HepG2 (cell line): ENCODE results near the gene UBASH3A. TPM values are rescaled to one million over a fixed set of nuclear protein-coding genes. Genes with fewer than 3 reads are reported as not detected.
A peak's percentile ranks its signal among the peaks of the same experiment; 100 is the strongest.

Experiments used
- ATF4 ChIP-seq, 2 experiments: fragments of 450-650 bp in 1 of 2; sonication (generic) in 1 of 2; formaldehyde crosslinking; IDR thresholded peaks; 2 replicates each; pipeline versions ENCODE4 v1.5.0 to v1.8.0; 2020 to 2022; ENCODE audit warnings: mild to moderate bottlenecking in 1 of 2, missing genetic modification reagents in 1 of 2
- FOXP4 ChIP-seq: sonication (generic); formaldehyde crosslinking; IDR thresholded peaks from 2 replicates; pipeline ENCODE4 v1.4.0; 2020; ENCODE audit warnings: missing genetic modification reagents
- IRF1 ChIP-seq: sonication (generic); formaldehyde crosslinking; IDR thresholded peaks from 2 replicates; pipeline ENCODE4 v1.4.0; 2020; ENCODE audit warnings: low read depth, mild to moderate bottlenecking, missing genetic modification reagents
- ISL2 ChIP-seq: sonication (generic); formaldehyde crosslinking; IDR thresholded peaks from 2 replicates; pipeline ENCODE4 v1.5.0; 2020; ENCODE audit warnings: missing genetic modification reagents
- MAFG ChIP-seq: sonication (generic); formaldehyde crosslinking; IDR thresholded peaks from 2 replicates; pipeline ENCODE4 v1.5.1; 2020; ENCODE audit warnings: mild to moderate bottlenecking, missing genetic modification reagents
- MEF2D ChIP-seq: sonication (generic); formaldehyde crosslinking; IDR thresholded peaks from 2 replicates; pipeline ENCODE4 v1.5.1; 2020; ENCODE audit warnings: mild to moderate bottlenecking, missing genetic modification reagents
- MTERF4 ChIP-seq: sonication (generic); formaldehyde crosslinking; IDR thresholded peaks from 2 replicates; pipeline ENCODE4 v1.8.0; 2023; ENCODE audit warnings: mild to moderate bottlenecking, missing genetic modification reagents
- MTF2 ChIP-seq: sonication (generic); formaldehyde crosslinking; IDR thresholded peaks from 2 replicates; pipeline ENCODE4 v1.5.0; 2020; ENCODE audit warnings: missing genetic modification reagents, borderline replicate concordance
- NFE2L2 ChIP-seq: fragments of 150-350 bp; IDR thresholded peaks from 2 replicates; pipeline ENCODE4 v1.6.1; 2014; ENCODE audit warnings: low read length
- RXRB ChIP-seq: IDR thresholded peaks from 2 replicates; pipeline ENCODE4 v1.6.1; 2016; ENCODE audit warnings: borderline replicate concordance, missing genetic modification reagents, missing compliant biosample characterization
- SMARCC2 ChIP-seq: fragments of 450-650 bp; IDR thresholded peaks from 2 replicates; pipeline ENCODE4 v1.6.1; 2017; ENCODE audit warnings: antibody characterized with exemption, mild to moderate bottlenecking
- TARDBP ChIP-seq: sonication (generic); formaldehyde crosslinking; IDR thresholded peaks from 2 replicates; pipeline ENCODE4 v1.8.0; 2022; ENCODE audit warnings: mild to moderate bottlenecking, missing genetic modification reagents
- ZFP91 ChIP-seq: sonication (generic); formaldehyde crosslinking; IDR thresholded peaks from 2 replicates; pipeline ENCODE4 v1.9.0; 2022; ENCODE audit warnings: missing genetic modification reagents, mild to moderate bottlenecking, borderline replicate concordance
- ZMAT3 ChIP-seq: sonication (generic); formaldehyde crosslinking; conservative IDR thresholded peaks from 2 replicates; pipeline ENCODE4 v1.7.0; 2021; ENCODE audit warnings: missing genetic modification reagents
- ZNF124 ChIP-seq: sonication (generic); formaldehyde crosslinking; IDR thresholded peaks from 2 replicates; pipeline ENCODE4 v1.4.0; 2020; ENCODE audit warnings: missing genetic modification reagents
- ZNF136 ChIP-seq: sonication (generic); formaldehyde crosslinking; IDR thresholded peaks from 2 replicates; pipeline ENCODE4 v1.8.1; 2022; ENCODE audit warnings: low read depth, mild to moderate bottlenecking, moderate library complexity, missing genetic modification reagents
- ZNF160 ChIP-seq: sonication (generic); formaldehyde crosslinking; IDR thresholded peaks from 2 replicates; pipeline ENCODE4 v1.8.0; 2022; ENCODE audit warnings: mild to moderate bottlenecking, inconsistent platforms, missing genetic modification reagents
- ZNF230 ChIP-seq: sonication (generic); formaldehyde crosslinking; IDR thresholded peaks from 2 replicates; pipeline ENCODE4 v1.4.0; 2020; ENCODE audit warnings: mild to moderate bottlenecking, missing genetic modification reagents
- ZNF275 ChIP-seq: sonication (generic); formaldehyde crosslinking; IDR thresholded peaks from 2 replicates; pipeline ENCODE4 v1.8.0; 2022; ENCODE audit warnings: missing genetic modification reagents, mild to moderate bottlenecking, inconsistent platforms, borderline replicate concordance
- ZNF800 ChIP-seq: sonication (generic); formaldehyde crosslinking; IDR thresholded peaks from 2 replicates; pipeline ENCODE4 v1.4.0; 2020; ENCODE audit warnings: missing genetic modification reagents
- polyA plus RNA-seq, 8 experiments: library from polyadenylated mRNA; depleted of rRNA in 3 of 8; stranded (reverse) in 7 of 8; unstranded in 1 of 8; fragments of >200 nt; fragmentation: Illumina TruSeq in 4 of 8; extraction: Trizol in 4 of 8; gene quantifications; 2 replicates each; pipeline versions ENCODE4 v1.2.1 to v1.2.3, GENCODE V29; 2011 to 2016; ENCODE audit warnings: low read depth in 4 of 8, missing spikeins in 1 of 8, mixed read lengths in 1 of 8; ENCODE audit not compliant: insufficient read depth in 1 of 8
- total RNA-seq, 5 experiments: library from RNA; depleted of rRNA; stranded (reverse); fragments of >200 nt; fragmentation: Illumina TruSeq; extraction: Trizol; gene quantifications; 2 replicates each; pipeline ENCODE4 v1.2.3, GENCODE V29; 2016; ENCODE audit warnings: low read depth in 1 of 5

The UBASH3A gene
- total and polyA plus RNA-seq, 2 of the 13 experiments (the other 11 are each of a cell fraction or from before 2014, with no cell fraction given), result not detected

GRCh38 chr21:42386034-42386591, 17.6 kb upstream of the UBASH3A start (continued):
- TF ChIP-seq FOXP4 (CRISPR knock-in tag) (peak; percentile 94), NFE2L2 (no peak), ZNF124 (CRISPR knock-in tag) (no peak), ZNF160 (CRISPR knock-in tag) (no peak), MTERF4 (CRISPR knock-in tag) (no peak), ZNF230 (CRISPR knock-in tag) (peak; percentile 52; the same call in 1 of the 2 replicates), ZNF800 (CRISPR knock-in tag) (no peak), TARDBP (peak; percentile 79), MEF2D (peak; percentile 83), MAFG (CRISPR knock-in tag) (no peak), MTF2 (CRISPR knock-in tag) (no peak), RXRB (CRISPR knock-in tag) (peak; percentile 95), ZNF275 (CRISPR knock-in tag) (no peak), ZFP91 (CRISPR knock-in tag) (peak; percentile 57), ZNF136 (CRISPR knock-in tag) (no peak), SMARCC2 (no peak), ZMAT3 (CRISPR knock-in tag) (peak; percentile 81; the same call in 1 of the 2 replicates), ISL2 (CRISPR knock-in tag) (peak; percentile 87), IRF1 (no peak), ATF4 (CRISPR knock-in tag; IDR thresholded peaks at IDR 0.05) (peak in 1 of 2 experiments; percentile 93; a peak in 2 of 4 replicates)
